Adrenal gland (tissue), 12 donors: Measurements from ENCODE around the gene PARD3B. TPM values are rescaled to one million over a fixed set of nuclear protein-coding genes. Genes with fewer than 3 reads are reported as not detected.

Experiments
- DNase-seq, 7 donors: peaks; one replicate each; pipeline ENCODE4 v3.0.0-alpha.2; 2019 to 2020
- H3K27ac ChIP-seq, 5 donors: fragments of 200-600 bp; sonication (generic) in 4 of 5; 1 replicate in 3 of 5; 2 replicates in 2 of 5; pipeline versions ENCODE4 v1.5.1 to v1.8.0; 2016 to 2020; ENCODE audit warnings: mild to moderate bottlenecking in 1 of 5
- H3K27me3 ChIP-seq: fragments of 200-600 bp; 2 replicates; pipeline ENCODE4 v1.8.0; 2021
- H3K36me3 ChIP-seq, 2 donors: fragments of 200-600 bp; replicated peaks in 1 of 2; 1 replicate in 1 of 2; 2 replicates in 1 of 2; pipeline versions ENCODE4 v1.5.1 to v1.8.0; 2018 to 2022
- H3K4me1 ChIP-seq, 2 donors: fragments of 200-600 bp; replicated peaks in 1 of 2; 1 replicate in 1 of 2; 2 replicates in 1 of 2; pipeline versions ENCODE4 v1.5.1 to v1.8.0; 2018 to 2021
- H3K4me3 ChIP-seq, 4 donors: fragments of 200-600 bp; sonication (generic) in 3 of 4; one replicate each; pipeline ENCODE4 v1.5.1; 2016 to 2018
- H3K9me3 ChIP-seq, 3 donors: fragments of 200-600 bp; sonication (generic) in 1 of 3; replicated peaks in 1 of 3; 1 replicate in 2 of 3; 2 replicates in 1 of 3; pipeline versions ENCODE4 v1.5.1 to v1.8.0; 2016 to 2021
- POLR2A ChIP-seq, 2 donors: fragments of 450-650 bp; IDR thresholded peaks; one replicate each; pipeline ENCODE4 v1.6.1; 2017; ENCODE audit warnings: antibody characterized with exemption in 2 of 2, mild to moderate bottlenecking in 2 of 2, moderate library complexity in 1 of 2
- WGBS, 4 donors: extraction: QIAGEN DNeasy Blood & Tissue Kit in 2 of 4; methylation state at CpG; one replicate each; pipeline versions ENCODE4 v1.1.5 to v1.1.7; 2013 to 2017; 5-methylcytosine and 5-hydroxymethylcytosine counted together
- intact Hi-C, 2 donors: fragments of 100-400 bp; cut with DNase I; formaldehyde crosslinking; loops; one replicate each; pipeline versions ENCODE4 v1.14.1 to v1.15.0; 2022 to 2023
- polyA plus RNA-seq, 3 donors: library from polyadenylated mRNA; stranded (reverse); fragments of 200-250 nt in 2 of 3; fragments of 350-450 nt in 1 of 3; fragmentation: Illumina TruSeq in 1 of 3; extraction: RNeasy Lipid Tissue Mini Kit (QIAGEN cat#74804) in 1 of 3; gene quantifications; one replicate each; pipeline ENCODE4 v1.2.3, GENCODE V29; 2013 to 2014
- total RNA-seq, 9 donors: library from RNA; depleted of rRNA in 4 of 9; stranded (reverse); fragments of >200 nt in 4 of 9; fragments of 120-200 nt in 1 of 9; fragmentation: NEBNext Ultra II Directional in 1 of 9; extraction: Animal tissue kit (Norgen Biotek cat#: 25700) in 1 of 9; gene quantifications; one replicate each; pipeline versions ENCODE4 v1.1.0 to v1.2.4, GENCODE V29; 2013 to 2023
- TF ChIP-seq, protein P1 (sequence below), 6 experiments: fragments of 450-650 bp in 4 of 6; fragments of 200-600 bp in 2 of 6; sonication (generic) in 1 of 6; IDR thresholded peaks; 1 replicate in 5 of 6; 2 replicates in 1 of 6; pipeline versions ENCODE4 v1.5.1 to v1.8.0; 2016 to 2021; ENCODE audit warnings: antibody characterized with exemption in 6 of 6, mild to moderate bottlenecking in 2 of 6, moderate library complexity in 1 of 6
- donor health status: healthy with polysubstance abuse.
- donor health status: Bipolar disorder and iron deficiency.
- donor health status: DM: yes; HTN: yes; CAD: no.
- donor health status: DM: no; HTN: no; CAD: no.
- donor health status: DM: no; HTN: no; CAD: no.
- donor health status: DM: yes; HTN: yes; CAD: no.

Gene PARD3B
- total and polyA plus RNA-seq, 12 donors: 1.9 to 20.4 (median 9.5) TPM

DNA sequence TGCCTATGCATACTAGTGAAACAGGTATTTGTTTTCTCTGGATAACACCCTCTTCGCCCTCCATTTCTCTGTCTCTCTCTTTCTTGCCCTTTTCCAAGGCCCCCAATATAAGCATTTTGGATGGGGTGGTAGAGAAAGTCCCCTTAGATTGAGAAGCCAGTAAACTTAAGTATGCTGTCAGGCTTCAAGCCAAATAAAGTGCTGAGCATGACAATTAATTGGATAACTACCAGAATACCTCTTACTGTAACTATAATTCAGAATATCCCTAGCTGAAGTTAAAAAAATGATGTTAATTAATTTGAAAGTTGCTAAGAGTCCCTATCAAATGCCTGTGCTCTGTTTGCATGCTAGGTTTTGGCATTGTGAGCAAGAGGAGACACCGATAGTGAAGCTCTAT lies 324.8 kb downstream of the PARD3B start:
- H3K4me3 ChIP-seq: no peak overlapping the region
- H3K4me1 ChIP-seq: peaks cover 0 to 26% of the 10 kb centered on the region in 2 donors
- no peak overlapping the region for H3K27ac ChIP-seq
- no peaks in the 10 kb centered on the region for H3K9me3 ChIP-seq
- no peak for DNase-seq
- WGBS, 4 donors: 89 to 100% (median 95%) methylated on average over 2 of the region's 2 CpGs
- no peaks in the 10 kb centered on the region for H3K27me3 ChIP-seq
- intact Hi-C loops: loop anchor here in 1 of 2 donors (10.0 kb wide), 1 partner anchor 815 kb away; the partner anchor contains the start of gene NRP2
- H3K36me3 ChIP-seq: no peaks in the 10 kb centered on the region
- TF ChIP-seq, protein P1, sequence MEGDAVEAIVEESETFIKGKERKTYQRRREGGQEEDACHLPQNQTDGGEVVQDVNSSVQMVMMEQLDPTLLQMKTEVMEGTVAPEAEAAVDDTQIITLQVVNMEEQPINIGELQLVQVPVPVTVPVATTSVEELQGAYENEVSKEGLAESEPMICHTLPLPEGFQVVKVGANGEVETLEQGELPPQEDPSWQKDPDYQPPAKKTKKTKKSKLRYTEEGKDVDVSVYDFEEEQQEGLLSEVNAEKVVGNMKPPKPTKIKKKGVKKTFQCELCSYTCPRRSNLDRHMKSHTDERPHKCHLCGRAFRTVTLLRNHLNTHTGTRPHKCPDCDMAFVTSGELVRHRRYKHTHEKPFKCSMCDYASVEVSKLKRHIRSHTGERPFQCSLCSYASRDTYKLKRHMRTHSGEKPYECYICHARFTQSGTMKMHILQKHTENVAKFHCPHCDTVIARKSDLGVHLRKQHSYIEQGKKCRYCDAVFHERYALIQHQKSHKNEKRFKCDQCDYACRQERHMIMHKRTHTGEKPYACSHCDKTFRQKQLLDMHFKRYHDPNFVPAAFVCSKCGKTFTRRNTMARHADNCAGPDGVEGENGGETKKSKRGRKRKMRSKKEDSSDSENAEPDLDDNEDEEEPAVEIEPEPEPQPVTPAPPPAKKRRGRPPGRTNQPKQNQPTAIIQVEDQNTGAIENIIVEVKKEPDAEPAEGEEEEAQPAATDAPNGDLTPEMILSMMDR (IDR thresholded peaks at IDR 0.05): no peak
- no peak for TF ChIP-seq POLR2A (IDR thresholded peaks at IDR 0.05)

DNA sequence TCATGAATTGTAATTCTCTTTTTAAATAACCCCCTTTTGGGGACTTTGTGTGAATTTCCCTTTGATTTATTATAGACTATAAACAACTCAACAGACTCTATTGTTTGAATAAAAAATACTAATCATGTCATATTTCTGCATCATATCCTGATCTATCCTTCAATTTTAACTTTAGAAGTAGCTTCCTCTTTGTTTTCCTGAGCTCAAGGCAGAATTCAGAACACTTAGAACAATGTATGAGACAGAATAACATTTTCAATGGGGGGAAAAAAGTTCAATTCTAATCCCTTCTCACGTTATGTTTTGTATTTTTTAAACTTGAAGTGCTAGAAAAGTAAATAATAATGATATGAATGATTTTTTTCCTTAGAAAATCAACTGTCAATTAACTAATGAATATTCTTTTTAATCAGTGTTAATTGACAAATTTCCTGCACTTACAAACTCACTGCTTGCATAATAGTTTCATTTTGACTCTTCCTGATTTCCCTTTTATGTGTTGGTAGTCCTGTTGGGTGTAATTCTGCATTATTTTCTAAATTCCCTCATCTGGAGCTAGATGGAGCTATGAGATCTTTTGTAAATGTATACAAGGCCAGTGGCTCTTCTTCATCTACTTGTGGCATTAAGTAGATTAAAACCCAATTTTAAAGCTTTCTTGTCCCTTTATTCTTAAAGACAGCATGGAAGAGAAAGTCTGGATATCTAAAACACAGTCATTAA lies 326.1 kb downstream of the PARD3B start:
- Histone ChIP-seq H3K27me3 (no peaks in the 10 kb centered on the region), H3K4me3 (no peak overlapping the region), H3K9me3 (no peaks in the 10 kb centered on the region), H3K36me3 (no peaks in the 10 kb centered on the region), H3K27ac (no peak overlapping the region), H3K4me1 (peaks cover 0 to 26% of the 10 kb centered on the region in 2 donors)
- DNase-seq: no peak
- no peak for TF ChIP-seq POLR2A (IDR thresholded peaks at IDR 0.05)
- TF ChIP-seq, protein P1 (IDR thresholded peaks at IDR 0.05): peak; percentile 29 to 54 (median 43)
- WGBS, 4 donors: 77 to 89% (median 79%) methylated on average over 1 of the region's 1 CpG
- intact Hi-C loops: loop anchor here in 1 of 2 donors (10.0 kb wide), 1 partner anchor 813 kb away; the partner anchor contains the start of gene NRP2

GRCh38 chr2:204876311-204876710 lies 331.0 kb downstream of the PARD3B start:
- H3K4me1 ChIP-seq: peaks cover 0 to 5% of the 10 kb centered on the region in 2 donors
- H3K27me3 ChIP-seq: no peaks in the 10 kb centered on the region
- WGBS, 4 donors: 87 to 93% (median 88%) methylated on average over 4 of the region's 4 CpGs
- intact Hi-C loops: loop anchor here in 1 of 2 donors (10.0 kb wide), 1 partner anchor 808 kb away; the partner anchor contains the start of gene NRP2
- no peak for DNase-seq
- no peaks in the 10 kb centered on the region for H3K36me3 ChIP-seq
- no peaks in the 10 kb centered on the region for H3K9me3 ChIP-seq
- H3K27ac ChIP-seq: no peak overlapping the region
- no peak overlapping the region for H3K4me3 ChIP-seq
- TF ChIP-seq, protein P1 (IDR thresholded peaks at IDR 0.05): no peak
- no peak for TF ChIP-seq POLR2A (IDR thresholded peaks at IDR 0.05)

DNA sequence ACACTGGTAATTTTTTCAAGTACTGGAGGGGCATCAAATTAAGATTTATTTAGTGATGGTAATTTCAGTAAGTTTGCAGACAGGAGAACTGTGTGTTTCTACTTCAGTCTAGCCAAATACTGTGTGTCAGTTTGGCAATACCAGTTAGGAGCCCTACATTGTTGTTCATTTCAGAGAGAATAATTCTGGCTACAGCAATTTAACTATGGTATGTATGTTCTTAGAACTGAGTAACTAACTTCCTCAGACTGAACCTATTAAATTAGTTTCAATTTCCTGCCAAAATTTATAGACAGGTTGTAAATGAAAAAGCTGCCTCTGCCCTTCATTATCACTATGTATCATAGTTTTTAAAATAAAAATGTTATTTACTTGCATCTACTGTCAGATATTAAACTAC lies 332.4 kb downstream of the PARD3B start:
- H3K4me3 ChIP-seq: no peak overlapping the region
- H3K27ac ChIP-seq: no peak overlapping the region
- no peaks in the 10 kb centered on the region for H3K9me3 ChIP-seq
- no peaks in the 10 kb centered on the region for H3K36me3 ChIP-seq
- no peaks in the 10 kb centered on the region for H3K27me3 ChIP-seq
- no peak for DNase-seq
- TF ChIP-seq POLR2A (IDR thresholded peaks at IDR 0.05): no peak
- TF ChIP-seq, protein P1 (IDR thresholded peaks at IDR 0.05): no peak
- intact Hi-C loops: loop anchor here in 1 of 2 donors (10.0 kb wide), 1 partner anchor 807 kb away; the partner anchor contains the start of gene NRP2
- no peaks in the 10 kb centered on the region for H3K4me1 ChIP-seq
